HG03342 (cell line): Measurements from ENCODE around the gene LTBP1.

ENCODE experiments used
- ATAC-seq: cut with Tn5 transposase; IDR thresholded peaks from one replicate; pipeline ENCODE4 v1.9.1; 2021; ENCODE audit warnings: mild to moderate bottlenecking, moderate library complexity; ENCODE audit not compliant: unreplicated experiment

The LTBP1 gene

DNA sequence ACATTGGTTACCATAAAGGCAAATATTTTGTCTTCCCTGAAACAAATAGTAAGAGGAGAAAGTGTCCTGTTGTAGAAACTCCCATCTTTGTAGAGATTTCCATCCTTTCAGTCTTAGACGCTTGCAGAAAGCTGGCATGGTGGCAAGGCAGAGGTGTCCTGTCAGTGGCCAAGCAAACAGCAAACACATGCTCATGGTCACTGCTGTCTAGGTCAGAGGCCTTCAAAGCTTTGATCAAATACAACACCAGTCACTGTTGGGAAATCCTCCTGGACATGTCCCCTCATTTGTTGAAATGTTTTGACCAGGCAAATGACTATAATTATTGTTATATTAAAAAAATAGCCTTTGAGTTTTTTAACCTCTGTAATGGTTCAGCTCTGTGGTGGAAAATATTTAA lies 55.1 kb downstream of the LTBP1 start:
- no peak for ATAC-seq

DNA sequence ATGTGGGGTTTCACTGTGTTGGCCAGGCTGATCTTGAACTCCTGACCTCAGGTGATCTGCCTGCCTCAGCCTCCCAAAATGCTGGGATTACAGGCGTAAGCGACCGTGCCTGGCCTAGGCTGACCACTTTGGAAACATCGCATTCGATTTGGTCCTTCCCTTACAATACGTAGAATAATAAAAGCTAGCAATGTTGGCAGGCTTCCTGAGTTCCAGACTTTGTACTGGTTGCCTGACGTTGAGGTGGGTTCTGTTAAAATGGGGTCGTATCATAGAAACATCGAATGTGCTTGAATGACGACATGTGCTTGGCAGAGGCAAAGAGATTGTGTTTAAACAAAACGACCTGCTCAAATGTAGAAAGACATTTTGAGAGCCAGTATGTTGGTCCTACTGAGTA lies 56.1 kb downstream of the LTBP1 start:
- no peak for ATAC-seq

GRCh38 chr2:33005057-33005456 lies 58.3 kb downstream of the LTBP1 start:
- ATAC-seq = no peak

GRCh38 chr2:33008716-33009115 lies 62.0 kb downstream of the LTBP1 start:
- ATAC-seq = no peak

- ATAC-seq = no peak
Measured at GRCh38 chr2:33009249-33009648, 62.5 kb downstream of the LTBP1 start.

DNA sequence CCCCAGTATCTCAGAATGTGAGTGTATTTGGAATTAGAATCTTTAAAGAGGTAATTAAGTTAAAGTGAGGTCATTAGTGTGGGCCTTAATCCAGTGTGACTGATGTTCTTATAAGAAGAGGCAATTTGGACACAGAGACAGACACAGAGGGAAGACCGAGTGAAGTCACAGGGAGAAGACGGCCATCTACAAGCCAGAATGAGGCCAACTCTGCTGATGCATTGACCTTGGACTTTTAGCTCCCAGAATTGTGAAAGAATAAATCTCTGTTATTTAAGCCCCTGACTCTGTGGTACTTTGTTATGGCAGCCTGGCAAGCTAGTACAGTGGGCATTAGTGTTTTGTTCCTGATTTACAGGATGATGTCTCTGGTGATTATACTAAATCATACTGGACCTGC lies 64.6 kb downstream of the LTBP1 start:
- no peak for ATAC-seq

DNA sequence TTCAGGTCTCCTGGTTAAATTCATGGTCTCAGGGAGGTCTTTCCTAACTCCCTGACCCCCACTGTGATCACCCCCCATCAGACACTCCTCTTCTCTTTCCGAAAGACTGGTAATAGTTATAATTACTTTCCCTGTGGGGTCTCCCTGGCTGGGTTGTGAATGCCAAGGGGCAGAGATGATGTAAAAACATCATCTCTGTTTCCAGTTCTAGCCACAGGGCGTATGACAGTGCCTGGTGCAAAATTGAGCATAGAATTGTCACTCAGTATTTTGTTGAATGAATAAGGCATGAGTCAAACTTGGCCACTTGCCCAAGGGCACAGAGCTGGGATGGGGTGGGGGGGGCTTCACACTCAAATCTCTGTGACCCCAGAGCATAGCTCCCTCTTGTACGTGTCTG lies 65.2 kb downstream of the LTBP1 start:
- no peak for ATAC-seq

DNA sequence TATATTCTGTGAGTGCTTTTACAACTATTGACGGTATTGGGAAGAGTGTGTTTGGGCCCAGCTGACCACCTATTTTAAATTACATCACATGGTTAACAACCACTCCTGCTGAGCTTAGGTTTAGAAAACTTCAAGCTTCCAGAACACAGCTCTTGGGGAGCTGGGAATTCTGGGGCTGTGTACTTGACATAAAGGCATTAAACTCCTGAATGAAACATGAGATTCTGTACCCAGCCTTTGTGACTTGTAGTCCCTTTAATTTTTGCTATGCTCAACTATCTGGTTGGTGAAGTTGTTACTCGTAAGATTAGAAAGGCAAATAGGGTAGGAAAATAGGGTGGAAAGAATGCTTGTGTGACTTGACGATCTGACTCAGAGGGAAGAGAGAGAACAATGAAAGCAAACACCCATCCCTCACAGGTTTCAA lies 66.9 kb downstream of the LTBP1 start:
- no peak for ATAC-seq

- ATAC-seq = no peak
Measured at GRCh38 chr2:33014268-33014667, 67.5 kb downstream of the LTBP1 start.

GRCh38 chr2:33015421-33016142 lies 68.8 kb downstream of the LTBP1 start:
- ATAC-seq = no peak

- no peak for ATAC-seq
Measured at GRCh38 chr2:33018271-33018670, 71.5 kb downstream of the LTBP1 start.

DNA sequence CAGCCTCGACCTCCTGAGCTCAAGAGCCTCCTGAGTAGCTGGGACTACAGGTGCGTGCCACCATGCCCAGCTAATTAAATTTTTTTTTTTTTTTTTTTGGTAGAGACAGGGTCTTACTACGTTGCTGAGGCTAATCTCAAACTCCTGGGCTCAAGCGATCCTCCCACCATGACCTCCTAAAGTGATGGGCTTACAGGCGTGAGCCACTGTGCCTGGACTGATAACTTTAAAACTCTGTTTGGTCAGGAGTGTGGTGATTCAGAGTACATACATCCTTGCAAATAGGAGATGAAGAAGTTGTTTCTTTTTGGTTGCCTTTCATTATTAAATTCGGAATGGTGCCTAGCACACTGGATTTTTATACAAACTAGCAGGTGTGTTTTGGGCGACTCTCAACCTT lies 73.0 kb downstream of the LTBP1 start:
- no peak for ATAC-seq

DNA sequence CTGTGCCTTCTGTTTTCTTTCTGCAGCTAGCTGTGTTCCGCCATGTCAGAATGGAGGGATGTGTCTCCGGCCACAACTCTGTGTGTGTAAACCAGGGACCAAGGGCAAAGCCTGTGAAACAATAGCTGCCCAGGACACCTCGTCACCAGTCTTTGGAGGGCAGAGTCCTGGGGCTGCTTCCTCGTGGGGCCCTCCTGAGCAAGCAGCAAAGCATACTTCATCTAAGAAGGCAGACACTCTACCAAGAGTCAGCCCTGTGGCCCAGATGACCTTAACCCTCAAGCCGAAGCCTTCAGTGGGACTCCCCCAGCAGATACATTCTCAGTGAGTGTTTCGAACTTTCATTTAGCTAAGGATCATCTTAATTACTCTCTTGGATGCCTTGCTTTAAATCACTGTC lies 74.1 kb downstream of the LTBP1 start:
- no peak for ATAC-seq

- ATAC-seq = no peak
Measured at GRCh38 chr2:33021542-33022227, 74.9 kb downstream of the LTBP1 start.

GRCh38 chr2:33022395-33022985 lies 75.7 kb downstream of the LTBP1 start:
- no peak for ATAC-seq

DNA sequence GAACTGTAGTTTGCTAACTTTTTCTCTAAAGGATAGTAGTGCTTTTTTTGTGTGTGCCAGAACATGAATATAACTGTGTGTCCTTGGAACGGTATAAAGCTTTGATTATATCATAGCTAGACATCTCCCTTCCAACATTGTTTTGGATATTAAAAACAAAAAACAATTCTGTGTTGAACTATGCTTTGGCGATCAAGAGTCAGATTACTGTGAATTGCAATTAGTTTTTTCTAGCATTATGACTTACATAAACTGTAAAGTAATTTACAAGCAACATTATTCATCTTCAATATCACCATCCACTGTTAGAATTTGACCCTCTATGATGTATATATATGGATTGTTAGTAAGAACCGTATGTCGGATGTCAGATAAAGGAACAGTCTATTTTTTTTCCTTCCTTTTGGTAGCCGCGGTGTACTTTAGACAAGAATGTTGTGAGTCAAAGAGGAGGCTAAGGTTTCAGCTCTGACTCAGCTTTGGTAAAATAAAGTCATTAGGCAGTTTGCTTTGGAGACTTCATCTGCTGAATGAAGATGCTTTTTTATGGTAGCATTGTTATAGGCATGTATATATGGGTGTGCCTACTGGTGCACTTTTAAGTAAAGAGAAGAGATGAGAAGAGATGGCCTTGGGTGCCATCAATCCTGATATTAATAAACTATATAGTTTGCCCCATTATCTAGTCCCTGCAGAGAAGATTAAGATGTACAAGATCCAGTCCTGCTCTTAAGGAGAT lies 76.4 kb downstream of the LTBP1 start:
- no peak for ATAC-seq

- no peak for ATAC-seq
Measured at GRCh38 chr2:33023728-33024500, 77.2 kb downstream of the LTBP1 start.

- ATAC-seq = no peak
Measured at GRCh38 chr2:33024758-33025157, 78.0 kb downstream of the LTBP1 start.

- no peak for ATAC-seq
Measured at GRCh38 chr2:33029459-33029858, 82.7 kb downstream of the LTBP1 start.

DNA sequence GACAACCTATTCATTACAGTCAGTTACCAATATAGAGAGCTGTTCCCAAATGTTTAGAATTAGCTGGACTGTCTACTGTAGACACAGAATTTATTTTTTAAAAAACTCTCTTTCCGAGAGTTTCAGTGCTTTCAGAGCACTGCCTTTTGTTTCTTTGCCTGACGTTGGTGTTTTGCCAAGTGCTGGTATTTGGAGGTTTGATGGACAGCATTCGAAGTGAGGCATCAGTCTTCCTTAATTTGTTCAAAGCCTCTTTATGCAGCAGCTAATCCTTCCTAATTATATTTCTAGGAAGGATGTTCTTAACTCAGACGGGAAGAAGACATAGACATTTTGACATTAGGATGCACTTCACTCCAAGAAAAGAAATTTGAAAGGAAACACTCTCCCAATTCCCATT lies 83.2 kb downstream of the LTBP1 start:
- ATAC-seq = no peak

DNA sequence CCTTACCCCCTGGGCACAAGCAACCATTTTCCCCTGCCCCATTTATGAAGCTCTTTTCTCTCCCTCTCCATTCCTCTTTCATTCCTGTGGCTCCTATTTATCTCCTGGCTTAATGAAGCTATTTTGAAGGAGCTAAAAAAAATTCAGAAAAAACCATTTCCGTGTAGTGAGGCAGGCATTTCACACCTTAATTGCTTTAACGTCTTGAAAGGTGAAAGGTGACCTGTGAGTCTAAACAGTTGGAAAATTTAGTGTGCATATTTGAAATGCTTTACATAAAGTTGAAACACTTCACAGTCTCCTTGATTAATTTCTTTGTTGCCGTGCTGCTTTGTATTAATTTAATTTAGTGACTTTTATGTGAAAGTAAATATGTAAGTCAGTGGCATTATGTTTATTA lies 83.6 kb downstream of the LTBP1 start:
- no peak for ATAC-seq
